LNCaP clone FGC (cell line): Measurements from ENCODE around the gene TNFRSF19.
A peak's percentile ranks its signal among the peaks of the same experiment; 100 is the strongest.

Experiments used
- DNase-seq: peaks from one replicate; pipeline ENCODE4 v3.0.0-alpha.2; 2011; ENCODE audit warnings: low read depth
- H3K4me3 ChIP-seq: 2 replicates; pipeline ENCODE4 v1.5.1; 2011; ENCODE audit warnings: mild to moderate bottlenecking, low read depth, low read length, control low read depth
- TF ChIP-seq, protein P1 (sequence below): IDR thresholded peaks from 2 replicates; pipeline ENCODE4 v1.5.1; 2012; ENCODE audit warnings: mild to moderate bottlenecking; ENCODE audit not compliant: control insufficient read depth, insufficient read depth; ENCODE audit errors: extremely low read depth

TNFRSF19 gene

DNA sequence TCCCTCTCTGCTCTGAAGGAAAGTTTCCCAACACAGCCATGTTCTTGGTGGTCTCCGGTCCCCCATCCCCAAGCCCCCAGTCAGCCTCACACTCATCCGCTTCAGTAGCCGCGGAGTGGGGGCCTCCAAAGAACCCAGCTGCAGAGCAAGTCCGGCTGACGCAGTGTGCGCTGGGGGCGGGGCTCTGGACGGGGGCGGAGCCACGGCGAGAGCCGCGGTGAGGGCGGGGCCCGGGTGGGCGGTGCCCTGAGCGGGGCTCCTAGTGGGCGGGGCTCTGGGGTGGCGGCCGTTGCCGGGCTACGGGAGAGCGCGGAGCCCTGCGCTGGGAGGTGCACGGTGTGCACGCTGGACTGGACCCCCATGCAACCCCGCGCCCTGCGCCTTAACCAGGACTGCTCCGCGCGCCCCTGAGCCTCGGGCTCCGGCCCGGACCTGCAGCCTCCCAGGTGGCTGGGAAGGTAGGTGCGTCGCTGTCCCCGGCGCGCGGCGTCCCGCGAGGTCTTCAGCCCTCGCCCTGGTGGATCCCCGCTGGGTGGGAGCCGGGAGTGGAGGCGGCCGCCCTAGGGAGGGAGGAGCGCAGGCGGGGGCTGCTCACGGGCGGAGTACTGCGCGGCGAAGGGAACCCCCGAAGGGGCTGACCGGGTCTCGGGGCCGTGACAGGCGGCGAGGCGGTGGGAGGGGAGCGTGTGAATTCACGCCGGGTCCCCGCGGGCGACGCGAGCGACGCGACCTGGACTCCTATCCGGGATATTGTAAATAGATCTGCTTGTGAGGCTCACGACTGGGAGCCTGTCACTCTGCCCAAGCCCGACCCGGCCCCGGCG lies 9.1 kb downstream of the TNFRSF19 start:
- no peak for DNase-seq
- TF ChIP-seq, protein P1, sequence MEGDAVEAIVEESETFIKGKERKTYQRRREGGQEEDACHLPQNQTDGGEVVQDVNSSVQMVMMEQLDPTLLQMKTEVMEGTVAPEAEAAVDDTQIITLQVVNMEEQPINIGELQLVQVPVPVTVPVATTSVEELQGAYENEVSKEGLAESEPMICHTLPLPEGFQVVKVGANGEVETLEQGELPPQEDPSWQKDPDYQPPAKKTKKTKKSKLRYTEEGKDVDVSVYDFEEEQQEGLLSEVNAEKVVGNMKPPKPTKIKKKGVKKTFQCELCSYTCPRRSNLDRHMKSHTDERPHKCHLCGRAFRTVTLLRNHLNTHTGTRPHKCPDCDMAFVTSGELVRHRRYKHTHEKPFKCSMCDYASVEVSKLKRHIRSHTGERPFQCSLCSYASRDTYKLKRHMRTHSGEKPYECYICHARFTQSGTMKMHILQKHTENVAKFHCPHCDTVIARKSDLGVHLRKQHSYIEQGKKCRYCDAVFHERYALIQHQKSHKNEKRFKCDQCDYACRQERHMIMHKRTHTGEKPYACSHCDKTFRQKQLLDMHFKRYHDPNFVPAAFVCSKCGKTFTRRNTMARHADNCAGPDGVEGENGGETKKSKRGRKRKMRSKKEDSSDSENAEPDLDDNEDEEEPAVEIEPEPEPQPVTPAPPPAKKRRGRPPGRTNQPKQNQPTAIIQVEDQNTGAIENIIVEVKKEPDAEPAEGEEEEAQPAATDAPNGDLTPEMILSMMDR, result no peak
- peak overlapping the region; percentile 67 for H3K4me3 ChIP-seq

DNA sequence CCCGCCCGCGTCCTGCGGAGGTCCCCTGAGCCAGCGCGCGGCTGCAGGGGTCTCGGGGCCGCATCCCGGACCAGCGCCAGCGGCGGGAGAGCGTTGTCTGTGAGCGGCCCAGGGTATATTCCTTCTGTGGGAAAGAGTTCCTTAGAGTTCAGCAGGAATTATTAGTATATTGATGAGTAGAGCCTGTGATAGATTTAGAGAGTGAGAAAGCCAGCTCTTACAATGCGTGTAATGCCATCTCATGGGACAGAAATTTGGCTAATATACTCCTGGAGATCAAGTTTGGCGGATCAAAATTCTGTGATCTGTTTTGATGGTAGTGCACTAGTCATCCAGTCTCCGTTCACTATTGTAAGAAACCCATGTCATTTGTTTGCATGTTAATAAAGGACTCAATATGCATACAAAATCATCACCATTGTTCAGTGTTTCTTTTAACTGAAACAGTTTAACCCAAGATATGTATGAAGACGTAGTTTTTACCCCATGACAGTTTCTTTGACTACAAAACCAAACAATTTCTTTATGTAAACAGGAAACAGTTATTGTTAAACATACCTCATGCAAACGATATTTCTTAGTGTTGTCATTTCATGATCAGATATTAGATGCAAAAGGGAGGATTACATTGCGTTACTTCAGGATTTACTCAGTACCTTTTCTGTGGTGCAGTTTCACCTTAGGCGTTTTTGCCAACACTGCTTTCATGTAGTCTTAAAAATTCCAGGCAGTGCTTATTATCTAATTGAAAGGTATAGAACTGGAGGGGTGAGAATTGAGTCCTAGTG lies 9.9 kb downstream of the TNFRSF19 start:
- no peak for DNase-seq
- TF ChIP-seq, protein P1, result no peak
- H3K4me3 ChIP-seq, result peak overlapping the region; percentile 67

DNA sequence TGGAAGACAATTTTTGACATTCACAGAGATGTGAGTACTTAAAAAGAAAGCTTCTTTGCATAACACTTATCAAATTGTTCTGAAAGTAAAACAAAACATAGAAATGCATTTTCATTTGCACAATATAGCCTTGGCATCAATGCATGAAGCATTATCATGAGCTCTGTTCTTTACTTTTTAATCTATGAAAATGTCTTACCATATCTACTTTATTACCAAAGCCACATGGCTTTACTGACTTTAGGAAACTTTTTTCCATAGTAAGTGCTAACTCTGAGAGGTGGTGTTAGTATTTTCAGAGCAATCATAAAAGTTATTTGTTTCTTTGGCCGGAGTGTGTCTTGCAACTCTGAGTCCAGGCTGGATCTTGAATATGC lies 10.5 kb downstream of the TNFRSF19 start:
- peak overlapping the region; percentile 67 for H3K4me3 ChIP-seq
- TF ChIP-seq, protein P1, result no peak
- DNase-seq, result no peak

DNA sequence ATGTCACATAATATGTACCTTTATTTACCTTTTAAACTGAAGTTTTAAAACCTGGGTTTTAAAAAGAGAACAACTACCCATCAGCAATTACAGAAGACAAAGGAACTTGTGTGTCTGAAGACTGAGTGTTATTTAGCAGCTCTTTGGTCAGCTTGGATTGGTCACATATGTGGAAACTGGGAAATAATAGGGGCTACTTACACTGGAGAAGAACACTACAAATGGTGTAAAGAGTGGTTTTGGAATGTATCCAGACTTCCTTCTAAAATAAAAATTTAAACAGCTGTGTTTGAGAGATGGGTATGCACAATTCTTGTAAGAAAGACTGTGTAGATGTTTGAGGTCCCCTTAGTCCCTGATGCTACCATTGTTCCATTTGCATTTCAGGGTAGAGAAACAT lies 13.3 kb downstream of the TNFRSF19 start:
- TF ChIP-seq, protein P1, result no peak
- no peak overlapping the region for H3K4me3 ChIP-seq
- no peak for DNase-seq

DNA sequence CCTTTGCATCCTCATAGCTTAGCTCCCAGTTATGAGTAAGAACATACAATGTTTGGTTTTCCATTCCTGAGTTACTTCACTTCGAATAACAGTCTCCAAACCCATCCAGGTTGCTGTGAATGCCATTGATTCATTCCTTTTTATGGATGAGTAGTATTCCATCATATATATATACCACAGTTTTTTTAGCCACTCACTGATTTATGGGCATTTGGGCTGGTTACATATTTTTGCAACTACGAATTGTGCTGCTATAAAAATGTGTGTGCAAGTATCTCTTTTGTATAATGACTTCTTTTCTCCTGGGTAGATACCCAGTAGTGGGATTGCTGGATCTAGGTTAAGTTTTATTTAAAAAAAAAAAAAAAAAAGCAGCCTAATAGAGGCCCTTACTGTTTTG lies 14.1 kb downstream of the TNFRSF19 start:
- no peak for DNase-seq
- H3K4me3 ChIP-seq, result no peak overlapping the region
- TF ChIP-seq, protein P1, result no peak

DNA sequence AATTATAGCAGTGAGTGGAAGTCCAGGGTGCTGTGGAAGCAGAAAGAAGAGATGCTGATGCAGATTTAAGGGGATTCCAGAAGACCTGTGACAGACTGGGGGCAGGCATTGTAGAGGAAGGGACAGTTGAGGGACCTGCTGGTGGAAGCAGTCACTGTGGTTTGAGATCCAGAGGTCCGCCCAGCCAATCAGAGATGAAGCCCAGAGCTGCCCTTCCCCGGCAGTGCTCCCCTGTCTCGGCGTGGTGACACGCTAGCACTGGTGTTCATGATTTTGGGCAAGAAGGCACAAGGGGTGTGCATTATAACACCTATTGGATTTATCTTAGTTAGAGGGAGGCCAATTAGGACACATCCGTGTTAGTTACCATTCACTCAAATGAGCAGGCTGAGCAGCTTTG lies 16.1 kb downstream of the TNFRSF19 start:
- H3K4me3 ChIP-seq, result no peak overlapping the region
- no peak for DNase-seq
- TF ChIP-seq, protein P1, result no peak
